HG02884 (cell line): ENCODE data around the gene PMIS2.

Experiments used
- ATAC-seq: cut with Tn5 transposase; IDR thresholded peaks from one replicate; pipeline ENCODE4 v1.9.1; 2021; ENCODE audit warnings: mild to moderate bottlenecking, moderate library complexity; ENCODE audit not compliant: unreplicated experiment

PMIS2 gene

GRCh38 chr19:35585848-35586247 is at the start of gene PMIS2:
Gene PMIS2 (plus strand): TSS chr19:35586173. CDS start chr19:35586260, 87 bp downstream.
- ATAC-seq: no peak

GRCh38 chr19:35539314-35539713 is 46.7 kb upstream of the PMIS2 start:
- no peak for ATAC-seq

GRCh38 chr19:35539850-35540249 is 46.1 kb upstream of the PMIS2 start:
- no peak for ATAC-seq

DNA sequence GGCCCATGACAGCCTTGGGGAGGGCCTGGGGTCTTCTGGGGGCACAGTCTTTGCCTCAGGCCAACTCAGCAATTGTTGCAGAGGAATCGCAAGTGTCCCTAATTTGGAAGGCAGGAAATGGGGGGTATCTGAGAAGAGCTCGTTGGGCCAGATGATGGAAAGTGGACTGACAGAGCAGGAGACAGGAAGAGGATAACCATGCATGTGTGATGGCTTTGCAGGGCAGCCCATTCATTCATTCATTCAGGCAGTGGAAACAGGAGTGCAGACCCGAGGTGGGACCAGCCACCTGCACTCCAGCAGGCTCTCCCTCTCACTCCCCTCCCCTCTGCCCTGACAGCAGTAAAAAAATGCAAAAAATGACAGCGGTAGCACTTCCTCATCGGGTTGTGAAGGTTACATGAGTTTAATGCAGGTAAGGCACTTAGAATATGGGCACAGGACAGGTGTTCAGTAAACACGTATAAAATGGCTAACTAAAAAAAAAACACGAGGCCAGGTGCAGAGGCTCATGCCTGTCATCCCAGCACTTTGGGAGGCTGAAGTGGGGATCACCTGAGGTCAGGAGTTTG is 45.5 kb upstream of the PMIS2 start:
- ATAC-seq: no peak

- no peak for ATAC-seq
Observed at GRCh38 chr19:35542209-35542608, 43.8 kb upstream of the PMIS2 start.

DNA sequence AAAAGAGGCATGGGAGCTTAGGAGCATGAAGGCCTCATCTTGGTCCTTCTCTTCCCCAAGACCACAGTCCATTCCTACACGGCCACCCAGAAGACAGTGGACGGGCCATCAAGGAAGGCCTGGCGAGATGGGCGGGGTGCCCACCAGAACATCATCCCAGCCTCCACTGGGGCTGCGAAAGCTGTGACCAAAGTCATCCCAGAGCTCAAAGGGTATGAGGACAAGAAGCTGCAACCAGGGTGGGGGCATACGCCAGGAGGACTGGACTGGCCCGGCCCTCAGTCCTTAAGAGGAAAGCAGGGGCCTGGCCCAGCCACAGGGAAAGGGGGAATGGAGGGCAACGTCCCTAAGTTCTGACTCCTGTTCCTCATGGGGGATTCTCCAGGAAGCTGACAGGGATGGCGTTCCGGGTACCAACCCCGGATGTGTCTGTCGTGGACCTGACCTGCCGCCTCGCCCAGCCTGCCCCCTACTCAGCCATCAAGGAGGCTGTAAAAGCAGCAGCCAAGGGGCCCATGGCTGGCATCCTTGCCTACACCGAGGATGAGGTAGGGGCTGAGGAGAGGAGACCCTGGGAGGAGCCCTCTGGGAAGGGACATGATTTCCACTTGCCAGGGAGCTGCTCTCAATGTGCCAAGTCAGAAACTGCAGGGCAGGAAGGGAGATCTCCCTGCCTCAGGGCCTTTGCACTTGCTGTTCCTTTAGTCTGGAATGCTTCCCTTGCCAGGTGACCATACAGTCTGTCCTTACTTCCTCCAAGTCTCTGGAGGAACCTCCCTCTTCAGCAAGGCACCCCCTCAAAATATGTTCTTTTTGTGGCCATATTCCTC is 42.5 kb upstream of the PMIS2 start:
- no peak for ATAC-seq

GRCh38 chr19:35544110-35544802 is 41.7 kb upstream of the PMIS2 start:
- no peak for ATAC-seq

DNA sequence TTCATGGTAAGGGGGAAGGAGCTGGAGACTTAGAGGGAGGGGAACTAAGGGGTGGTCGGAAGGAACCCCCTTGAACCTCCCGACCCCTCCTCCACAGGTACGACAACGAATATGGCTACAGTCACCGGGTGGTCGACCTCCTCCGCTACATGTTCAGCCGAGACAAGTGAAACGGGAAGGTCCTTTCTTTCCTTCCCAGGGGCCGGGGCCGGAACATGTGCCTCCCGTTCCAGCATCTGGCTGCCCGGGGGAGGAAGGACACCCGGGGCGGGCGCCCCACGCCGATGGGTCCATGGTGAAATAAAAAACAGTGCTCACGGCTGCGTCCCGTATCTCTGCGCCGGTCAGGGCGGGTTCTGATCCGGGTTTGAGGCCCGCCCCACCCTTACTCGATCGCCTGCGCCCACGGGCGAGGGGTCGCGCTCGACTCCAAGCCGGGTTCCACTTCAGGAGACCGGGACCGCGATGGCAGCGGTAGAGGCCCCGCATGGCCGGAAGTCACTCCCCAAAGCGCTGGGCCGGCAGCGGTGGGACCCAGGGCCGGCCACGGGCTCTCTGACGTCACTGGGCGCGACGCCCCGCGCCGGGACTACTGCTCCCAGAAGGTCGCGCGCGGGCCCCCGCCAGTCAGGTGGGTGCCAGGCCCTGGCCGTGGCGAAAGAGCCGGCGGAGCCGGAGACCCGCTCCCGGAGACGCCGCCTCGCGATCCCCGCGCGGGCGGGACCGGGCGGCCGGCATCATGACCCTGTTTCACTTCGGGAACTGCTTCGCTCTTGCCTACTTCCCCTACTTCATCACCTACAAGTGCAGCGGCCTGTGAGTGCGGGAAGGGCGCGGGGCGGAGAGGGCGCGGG is 40.7 kb upstream of the PMIS2 start, which contains the start of gene TMEM147:
Gene TMEM147 (plus strand): TSS at position 626 of the 854 bp plus-strand sequence. CDS start 114 bp downstream, at position 740.
- ATAC-seq: peak; percentile 70

DNA sequence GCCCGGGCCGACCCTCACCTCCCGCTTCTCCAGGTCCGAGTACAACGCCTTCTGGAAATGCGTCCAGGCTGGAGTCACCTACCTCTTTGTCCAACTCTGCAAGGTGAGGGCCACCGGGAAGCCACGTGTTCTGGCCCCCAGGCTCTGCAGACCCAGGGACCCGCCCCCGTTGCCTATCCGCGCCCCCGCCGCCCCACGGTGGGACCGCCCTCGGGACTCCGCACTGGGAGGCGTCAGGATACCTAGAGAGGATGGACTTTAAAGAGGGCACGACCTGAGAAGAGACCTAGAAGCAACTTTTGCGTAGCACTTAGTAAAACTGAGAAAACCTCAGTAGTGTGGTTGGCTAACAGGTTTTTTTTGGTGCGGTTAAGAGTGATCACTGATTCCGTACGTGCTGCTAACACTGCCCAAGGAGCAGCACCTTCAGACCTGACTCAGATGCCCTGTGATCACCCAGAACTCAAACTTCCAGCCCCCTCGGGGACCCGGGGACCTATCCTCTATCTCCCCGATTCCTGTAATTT is 40.1 kb upstream of the PMIS2 start:
- ATAC-seq: peak; percentile 43

GRCh38 chr19:35546532-35546931 is 39.4 kb upstream of the PMIS2 start:
- ATAC-seq: no peak

- ATAC-seq: no peak
Observed at GRCh38 chr19:35549174-35549788, 36.7 kb upstream of the PMIS2 start.

DNA sequence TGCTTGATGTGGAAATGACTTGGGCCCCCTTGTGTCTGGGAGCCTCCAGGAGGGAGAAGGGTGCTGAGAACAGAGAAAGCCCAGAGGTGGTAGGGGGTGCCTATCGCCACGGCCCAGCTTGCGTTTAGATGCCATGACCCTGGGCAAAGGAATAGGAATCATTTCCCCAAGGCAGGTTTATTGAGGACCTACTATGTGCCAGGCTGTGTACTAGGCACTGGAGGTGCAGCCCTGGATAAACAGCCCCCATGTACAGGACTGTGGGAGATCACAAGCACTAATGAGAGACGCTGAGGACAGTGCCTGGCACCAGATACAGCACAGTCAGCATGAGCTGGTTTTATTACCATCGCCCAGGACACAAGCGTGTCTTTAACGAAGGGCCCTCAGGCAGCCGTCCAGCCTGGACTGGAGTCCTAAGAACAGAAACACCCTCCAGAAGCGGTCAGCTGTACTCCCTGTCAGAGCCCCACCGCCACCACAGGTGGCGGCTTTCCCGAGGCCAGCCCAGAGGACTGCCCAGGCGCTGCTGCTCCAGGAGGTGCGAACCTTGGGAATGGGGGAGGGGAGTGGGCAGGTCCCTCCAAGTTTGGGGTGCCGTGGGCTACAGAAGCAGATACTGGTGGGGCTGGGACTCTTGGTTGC is 36.0 kb upstream of the PMIS2 start:
- no peak for ATAC-seq

DNA sequence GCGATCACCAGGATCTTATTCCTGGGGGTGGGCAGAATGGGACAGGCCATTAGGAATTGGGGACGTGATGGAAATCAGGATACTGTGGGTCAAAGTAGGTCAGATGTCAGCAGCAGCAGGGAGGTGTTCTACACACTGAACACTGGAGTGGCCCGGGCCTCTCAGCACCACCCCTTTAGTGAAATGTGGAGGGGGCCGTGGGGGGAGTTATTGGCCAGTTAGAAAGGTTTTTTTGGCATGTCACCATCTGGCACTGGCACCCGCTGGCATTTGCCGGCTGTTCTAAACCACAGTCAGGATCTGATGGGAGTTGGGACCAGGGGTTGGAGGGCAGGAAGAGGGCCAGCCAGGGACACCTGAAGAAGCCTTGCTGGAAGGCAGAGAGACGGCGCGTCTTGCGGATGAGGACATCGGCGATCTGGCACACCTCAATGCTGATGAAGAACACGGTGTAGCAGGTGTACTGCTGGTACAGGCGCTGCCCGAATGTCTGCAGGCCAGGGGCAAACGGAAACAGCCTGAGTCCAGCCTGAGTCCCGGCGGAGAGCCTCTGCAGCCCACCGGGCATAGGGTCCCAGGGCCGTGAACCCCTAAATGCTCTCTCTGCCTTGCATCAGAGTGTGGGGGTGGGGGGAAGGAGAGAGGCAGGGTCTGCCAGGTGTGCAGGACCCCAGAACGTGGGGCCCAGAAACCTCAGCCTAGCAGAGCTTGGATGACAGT is 34.7 kb upstream of the PMIS2 start:
- no peak for ATAC-seq

DNA sequence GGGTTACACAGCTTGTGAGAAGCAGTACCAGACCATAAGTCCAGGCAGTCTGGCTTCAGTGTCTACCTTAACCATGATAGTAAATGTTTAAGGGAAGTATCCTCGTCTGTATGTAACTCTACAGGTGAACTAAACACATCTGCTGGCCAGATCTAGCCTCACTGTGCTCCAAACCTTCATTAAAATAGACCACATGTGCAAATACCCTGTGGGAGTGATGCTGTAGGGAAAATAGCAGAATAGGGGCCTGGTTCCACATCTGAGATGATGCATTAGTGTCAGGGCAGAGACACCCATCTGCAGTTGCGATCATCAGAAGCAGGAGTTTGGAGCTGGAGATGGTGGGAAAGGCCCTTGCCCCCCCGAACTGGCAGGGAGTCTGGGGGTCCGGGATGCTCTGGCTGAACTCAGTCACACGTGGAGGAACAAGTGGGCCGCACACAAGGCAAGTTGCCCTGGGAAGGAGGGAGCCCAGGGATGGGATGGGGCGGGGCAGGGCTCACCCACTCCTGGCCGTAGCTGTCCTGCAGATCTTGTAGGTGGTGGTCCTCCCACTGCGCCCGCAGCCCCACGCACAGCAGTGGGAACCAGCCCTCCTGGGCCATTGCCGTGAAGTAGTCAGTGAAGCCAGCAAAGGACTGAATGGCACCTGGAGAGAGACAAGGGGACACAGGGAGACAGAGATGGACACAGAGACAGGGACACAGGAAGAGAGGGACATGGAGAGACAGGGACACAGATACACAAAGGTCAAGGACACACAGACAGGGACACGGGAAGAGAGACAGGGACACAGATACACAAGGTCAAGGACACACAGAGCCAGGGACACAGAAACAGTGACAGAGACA is 33.2 kb upstream of the PMIS2 start:
- no peak for ATAC-seq

GRCh38 chr19:35553385-35554000 is 32.5 kb upstream of the PMIS2 start:
- no peak for ATAC-seq

GRCh38 chr19:35554076-35554475 is 31.9 kb upstream of the PMIS2 start:
- ATAC-seq: no peak

DNA sequence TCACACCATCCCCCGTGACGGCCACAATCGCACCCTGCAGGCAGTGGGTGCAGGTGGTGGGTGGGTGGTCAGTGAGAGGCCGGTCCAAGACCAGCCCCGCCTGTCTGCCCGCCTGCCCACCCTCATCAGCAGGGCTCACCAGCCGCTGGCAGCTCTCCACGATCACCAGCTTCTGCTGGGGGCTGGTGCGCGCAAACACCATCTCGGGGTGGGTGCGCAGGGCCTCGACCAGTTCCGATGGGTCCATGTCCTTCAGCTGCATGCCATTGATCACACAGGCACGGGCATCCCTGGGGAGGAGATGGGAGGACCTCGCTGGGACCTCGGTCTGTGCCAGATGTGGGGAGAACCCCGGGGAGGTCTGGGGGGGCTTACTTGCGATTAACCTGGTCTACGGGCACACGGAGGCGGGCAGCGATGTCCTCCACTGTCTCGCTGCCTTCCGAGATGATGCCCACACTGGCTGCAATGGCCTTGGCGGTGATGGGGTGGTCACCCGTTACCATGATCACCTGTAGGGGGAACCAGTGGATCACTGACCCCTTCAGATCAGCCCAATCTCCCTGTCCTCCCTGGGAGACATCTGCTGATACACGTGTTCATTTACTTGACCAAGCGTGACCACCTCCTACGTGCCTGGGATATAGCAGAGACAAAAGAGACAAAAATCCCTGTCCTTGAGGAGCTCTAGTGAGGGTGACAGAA is 30.5 kb upstream of the PMIS2 start:
- no peak for ATAC-seq
